G401.6 (cell line): ENCODE results near the gene FAH.
"Not testable (repeated sequence)": the region's sequence is repeated elsewhere in the genome, so short reads cannot be mapped to it uniquely, and the experiment has no call there.

Experiments used
- FAIRE-seq: peaks from 2 replicates; lab custom pipeline; 2012; peaks lifted over from hg19 to GRCh38; lab: Jason Lieb, UNC

FAH gene

DNA sequence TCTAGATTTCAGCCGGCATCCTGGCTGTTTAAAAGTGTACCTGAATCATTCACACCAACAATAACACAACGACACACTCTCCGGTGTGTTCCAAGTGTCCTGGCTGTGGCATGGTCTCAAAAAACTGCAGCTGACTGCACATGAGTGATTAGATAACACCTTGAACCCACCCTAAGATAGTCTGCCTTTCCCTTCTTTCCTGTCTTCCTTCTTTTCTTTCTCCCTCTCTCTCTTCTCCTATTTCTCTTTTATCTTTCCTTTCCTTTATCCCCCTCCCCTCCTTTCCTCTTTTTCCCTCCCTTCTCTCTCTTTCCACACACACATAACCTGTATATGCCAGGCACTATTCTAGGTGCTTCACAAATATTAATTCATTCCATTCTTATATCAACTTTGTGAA is 1.2 kb upstream of the FAH start:
- FAIRE-seq, result no peak

DNA sequence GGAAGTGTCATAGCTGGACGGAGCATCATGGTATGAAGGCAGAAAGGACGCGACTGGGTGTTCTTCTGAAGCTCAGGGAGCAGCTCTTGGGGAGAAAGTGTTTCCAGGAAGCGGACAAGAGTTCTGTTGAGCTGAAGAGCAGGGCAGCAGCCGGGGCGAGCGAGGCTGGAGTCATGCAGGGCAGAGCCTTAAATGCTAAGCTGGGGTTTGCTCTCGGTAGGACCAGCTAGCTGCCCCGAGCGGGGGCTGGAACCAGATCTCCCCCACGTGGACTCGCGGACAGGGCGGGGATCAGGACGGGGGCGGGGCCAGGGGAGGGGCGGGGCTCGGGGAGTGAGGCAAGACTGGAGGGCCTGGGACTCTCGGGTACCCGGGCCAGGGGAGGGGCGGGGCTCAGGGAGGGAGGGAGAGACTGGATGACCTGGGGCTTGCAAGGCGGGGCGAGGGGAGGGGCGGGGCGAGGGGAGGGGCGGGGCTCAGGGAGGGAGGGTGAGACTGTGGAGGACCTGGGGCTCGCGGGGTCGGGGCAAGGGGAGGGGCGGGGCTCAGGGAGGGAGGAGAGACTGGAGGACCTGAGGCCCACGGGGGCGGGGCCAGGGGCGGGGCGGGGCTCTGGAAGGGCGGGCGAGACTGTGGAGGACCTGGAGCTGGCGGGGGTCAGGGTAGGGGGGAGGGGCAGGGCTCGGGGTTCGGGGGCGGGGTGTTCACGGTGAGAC is 461 bp upstream of the FAH start:
- FAIRE-seq, result no peak

DNA sequence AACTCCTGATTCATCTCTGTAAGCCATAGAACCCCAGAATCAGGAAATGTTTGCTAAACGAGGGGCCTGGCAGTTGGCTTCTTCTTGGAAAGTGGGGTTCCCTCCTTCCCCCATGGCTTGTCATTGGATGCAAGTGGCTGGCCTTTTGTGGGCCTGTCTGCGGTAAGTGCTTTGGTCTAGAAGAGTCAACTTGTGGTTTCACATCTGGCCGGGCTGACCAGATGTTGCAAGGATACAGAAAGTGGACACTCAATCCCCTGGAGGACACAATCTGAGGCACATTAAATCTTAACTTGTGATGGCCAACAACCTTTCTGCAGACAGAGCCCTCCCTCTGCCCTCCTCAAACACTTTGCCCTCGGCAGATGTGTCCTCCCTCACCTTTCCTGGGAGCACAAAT is 1.1 kb downstream of the FAH start:
- no peak for FAIRE-seq

DNA sequence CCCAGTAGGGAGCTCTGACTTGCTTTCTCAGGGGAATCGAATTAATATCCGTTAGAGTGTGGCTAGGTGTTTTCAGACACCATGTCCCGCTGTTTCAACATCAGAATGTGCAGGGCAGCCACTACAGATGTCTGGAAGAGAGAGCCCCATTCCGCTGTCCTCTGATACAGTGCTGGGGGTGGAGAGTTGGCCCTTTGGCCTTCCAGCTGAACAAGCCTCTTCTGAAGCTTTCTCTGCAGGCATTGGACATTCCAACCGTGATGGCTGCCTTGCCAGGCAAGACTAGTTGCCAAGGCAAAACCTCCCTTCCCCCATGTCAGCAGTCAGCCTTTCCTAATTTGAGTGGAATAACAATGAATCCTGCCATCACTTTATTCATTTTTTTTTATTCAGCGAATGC is 1.5 kb downstream of the FAH start:
- FAIRE-seq, result no peak

DNA sequence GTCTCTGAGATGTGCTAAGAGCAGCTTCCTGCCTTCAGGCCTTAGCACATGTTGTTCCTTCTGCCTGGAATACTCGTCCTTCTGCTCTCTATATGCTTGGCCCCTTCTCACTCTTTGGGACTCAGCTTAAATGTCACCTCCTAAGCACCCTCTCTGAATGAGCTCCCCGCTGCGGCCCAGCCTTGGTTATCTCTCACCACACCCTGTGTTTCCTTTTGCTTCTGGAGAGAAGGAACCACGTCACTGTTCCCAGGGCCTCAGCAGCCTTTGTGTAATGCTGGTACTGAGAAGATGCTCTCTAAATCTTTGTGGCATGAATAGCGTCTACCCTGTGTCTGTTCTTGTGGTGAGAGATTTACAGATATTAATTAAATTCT is 2.2 kb downstream of the FAH start:
- FAIRE-seq, result no peak

DNA sequence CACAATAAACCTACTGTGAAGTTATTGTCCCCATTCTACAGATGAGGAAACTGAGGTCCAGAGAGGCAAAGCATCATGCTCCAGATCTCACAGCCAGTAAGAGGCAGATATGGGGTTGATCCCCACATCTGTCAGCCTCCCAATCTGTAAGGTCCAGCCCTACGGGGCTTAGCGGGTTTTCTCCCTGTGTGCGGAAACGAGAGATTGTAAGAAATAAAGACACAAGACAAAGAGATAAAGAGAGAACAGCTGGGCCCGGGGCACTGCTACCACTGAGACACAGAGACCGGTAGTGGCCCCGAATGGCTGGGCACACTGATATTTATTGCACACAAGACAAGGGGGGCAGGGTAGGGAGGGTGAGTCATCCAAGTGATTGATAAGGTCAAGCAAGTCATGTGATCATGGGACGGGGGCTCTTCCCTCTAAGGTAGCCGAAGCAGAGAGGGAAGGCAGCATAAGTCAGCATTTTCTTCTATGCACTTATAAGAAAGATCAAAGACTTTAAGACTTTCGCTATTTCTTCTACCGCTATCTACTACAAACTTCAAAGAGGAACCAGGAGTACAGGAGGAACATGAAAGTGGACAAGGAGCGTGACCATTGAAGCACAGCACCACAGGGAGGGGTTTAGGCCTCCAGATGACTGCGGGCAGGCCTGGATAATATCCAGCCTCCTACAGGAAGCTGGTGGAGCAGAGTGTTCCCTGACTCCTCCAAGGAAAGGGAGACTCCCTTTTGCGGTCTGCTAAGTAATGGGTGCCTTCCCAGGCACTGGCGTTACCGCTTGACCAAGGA is 2.8 kb downstream of the FAH start:
- FAIRE-seq, result not testable (repeated sequence)

DNA sequence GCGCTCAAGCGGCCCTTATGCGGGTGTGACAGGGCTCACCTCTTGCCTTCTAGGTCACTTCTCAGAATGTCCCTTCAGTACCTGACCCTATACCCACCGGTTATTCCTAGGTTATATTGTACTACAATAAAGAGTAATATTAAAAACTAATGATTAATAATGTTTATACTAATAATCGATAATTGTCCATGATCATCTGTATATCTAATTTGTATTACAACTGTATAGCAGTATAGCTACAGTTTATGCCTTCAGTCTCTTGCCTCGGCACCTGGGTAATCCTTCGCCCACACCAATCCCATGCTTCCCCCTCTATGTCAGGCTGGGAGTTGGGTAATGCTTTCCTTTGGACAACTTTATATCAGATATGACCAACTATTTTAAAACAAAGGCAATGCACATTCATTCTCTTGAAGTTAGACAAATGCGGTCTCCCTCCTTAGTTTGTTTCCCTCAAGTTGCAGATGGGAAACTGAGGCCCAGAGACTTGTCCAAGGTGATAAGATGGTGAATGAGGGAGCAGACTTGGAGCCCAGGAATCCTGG is 3.4 kb downstream of the FAH start:
- FAIRE-seq, result no peak

DNA sequence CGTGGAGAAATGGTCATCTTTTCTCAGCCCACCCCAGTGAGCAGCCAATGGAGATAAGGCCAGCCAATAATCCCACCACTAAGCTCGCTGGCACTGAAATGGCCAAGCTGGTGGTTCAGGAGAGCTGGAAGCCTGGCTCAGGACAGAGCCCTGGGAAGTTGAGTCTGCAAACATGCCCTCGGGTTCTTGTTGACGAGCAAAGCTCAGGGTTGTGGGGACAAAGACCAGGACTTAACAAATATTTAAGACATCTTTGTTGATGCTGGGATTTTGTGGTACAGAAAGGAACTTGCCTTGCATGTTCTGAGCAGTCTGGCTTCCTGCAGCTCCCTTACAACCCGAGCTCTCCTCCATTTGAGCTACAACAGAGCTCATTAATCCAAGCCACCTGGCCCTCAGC is 4.4 kb downstream of the FAH start:
- FAIRE-seq, result no peak

DNA sequence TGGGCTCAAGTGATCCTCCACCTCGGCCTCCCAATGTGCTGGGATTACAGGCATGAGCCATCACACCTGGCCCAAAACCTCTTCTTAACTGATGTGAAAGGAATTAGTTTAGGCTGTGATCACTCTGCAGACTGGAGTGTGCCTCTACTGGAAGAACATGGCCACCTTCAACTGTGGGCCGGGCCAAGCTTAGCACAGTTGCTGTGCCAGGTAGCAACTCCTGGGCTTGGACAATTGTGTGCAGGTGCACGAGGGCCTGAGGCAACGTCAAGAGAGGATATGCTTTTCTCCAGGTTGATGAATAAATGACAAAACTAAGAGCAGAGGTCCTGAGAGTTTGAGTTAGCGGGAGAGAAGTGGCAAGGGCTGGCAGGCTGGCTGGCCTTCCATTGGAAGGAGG is 6.5 kb downstream of the FAH start:
- FAIRE-seq, result no peak

DNA sequence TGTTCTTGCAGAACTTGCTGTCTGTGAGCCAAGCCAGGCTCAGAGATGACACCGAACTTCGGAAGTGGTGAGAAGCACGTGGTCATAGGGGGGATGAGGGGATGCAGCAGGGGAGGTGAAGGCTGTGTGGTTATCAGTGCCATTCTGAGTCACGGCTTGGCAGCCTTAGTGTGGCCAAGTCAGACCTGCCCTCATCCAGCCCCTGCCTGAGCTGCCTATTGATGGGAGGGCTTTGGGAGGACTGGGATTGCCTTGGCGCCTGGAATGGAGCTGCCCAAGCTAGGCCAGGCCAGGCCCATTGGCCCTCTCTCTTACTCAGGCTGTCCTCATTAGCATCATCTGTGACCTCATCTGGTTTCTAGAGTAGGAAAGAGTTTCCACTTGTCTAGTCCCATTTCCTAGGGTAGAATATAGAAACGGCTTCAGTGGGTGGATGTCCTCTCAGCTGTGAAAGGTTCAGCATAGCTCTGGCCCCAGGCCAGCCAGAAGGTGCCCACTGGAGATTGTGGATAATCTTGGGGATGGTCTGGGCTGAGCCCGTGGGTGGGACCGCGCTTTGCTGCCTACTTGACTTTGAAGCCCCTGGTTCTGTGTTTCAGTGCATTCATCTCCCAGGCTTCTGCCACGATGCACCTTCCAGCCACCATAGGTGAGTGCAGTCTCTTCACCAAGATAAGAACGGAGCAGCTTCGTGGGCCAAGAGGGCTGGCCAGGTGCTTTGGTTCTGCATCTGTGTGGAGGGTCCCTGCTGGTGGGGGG is 7.2 kb downstream of the FAH start:
- no peak for FAIRE-seq

DNA sequence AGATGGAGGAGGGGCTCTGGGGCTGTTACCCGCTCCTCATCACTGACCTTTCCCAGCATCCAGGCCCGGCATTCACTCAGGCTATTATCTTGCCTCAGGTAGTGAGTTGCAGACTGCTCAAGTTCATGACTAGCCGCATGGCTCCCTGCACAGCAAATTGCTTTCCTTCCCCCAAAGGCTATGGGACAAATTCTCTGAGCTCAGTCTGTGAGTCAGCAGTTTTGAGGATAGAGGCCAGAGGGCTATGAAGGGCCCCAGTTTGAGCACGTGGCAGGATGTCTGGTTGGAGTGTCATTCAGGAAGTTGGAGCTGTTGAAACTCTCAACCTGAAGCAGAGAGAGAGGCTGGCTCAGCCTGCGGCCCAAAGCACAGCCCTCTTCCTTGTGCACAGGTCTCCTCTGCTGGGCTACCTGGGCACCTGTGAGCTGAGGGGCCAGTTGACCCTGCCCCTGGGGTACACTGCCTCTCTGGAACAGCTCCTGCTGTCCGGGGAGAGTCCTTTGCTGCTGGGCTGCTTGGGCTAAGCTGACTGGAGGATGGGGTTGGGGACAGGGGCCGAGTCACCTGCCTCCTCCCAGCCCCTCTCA is 7.9 kb downstream of the FAH start:
- no peak for FAIRE-seq

DNA sequence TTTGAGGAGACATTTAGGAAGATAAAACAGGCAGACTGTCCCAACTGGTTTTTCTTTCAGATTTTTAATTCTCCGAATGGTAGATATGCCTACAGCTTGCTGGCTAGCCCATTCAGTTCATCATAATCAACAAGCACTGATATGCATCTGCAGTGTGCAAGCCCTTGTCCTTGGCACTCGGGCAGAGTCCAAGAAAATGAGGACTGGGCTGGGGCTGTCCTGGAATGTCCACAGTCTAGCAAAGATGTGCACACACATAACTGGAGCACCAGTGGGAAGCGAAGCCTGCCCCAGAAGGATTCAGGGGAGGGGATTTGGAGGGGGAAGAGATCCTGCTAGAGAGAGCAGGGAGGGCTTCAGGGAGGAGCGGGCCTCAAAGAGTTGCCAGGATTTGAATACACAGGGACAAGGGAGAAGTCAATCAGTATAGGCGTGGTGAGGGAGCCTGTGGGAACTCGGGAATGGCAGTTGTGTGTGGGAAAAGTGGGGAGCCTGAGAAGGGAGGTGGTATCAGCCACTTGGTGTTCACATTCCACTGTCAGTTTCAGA is 8.7 kb downstream of the FAH start:
- FAIRE-seq, result no peak

DNA sequence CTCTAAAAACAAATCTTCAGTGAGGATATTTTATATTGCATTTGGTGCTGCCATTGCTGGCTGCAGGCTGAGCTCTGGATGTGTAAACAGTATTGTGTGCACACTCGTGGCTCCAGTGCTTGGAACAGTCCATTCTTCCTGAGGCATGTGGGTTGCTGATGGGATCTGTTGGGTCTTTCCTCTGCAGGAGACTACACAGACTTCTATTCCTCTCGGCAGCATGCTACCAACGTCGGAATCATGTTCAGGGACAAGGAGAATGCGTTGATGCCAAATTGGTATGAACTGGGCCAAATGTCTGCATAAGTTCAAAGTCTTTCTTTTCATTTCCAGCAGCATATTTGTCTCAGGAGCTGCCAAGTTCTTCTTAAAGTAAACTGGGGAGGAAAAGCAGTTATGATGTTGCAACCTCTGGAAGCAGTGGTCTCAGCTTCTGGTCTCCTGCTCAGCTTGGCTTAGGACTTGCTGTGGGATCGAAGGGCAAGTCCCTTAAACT is 9.3 kb downstream of the FAH start:
- no peak for FAIRE-seq

DNA sequence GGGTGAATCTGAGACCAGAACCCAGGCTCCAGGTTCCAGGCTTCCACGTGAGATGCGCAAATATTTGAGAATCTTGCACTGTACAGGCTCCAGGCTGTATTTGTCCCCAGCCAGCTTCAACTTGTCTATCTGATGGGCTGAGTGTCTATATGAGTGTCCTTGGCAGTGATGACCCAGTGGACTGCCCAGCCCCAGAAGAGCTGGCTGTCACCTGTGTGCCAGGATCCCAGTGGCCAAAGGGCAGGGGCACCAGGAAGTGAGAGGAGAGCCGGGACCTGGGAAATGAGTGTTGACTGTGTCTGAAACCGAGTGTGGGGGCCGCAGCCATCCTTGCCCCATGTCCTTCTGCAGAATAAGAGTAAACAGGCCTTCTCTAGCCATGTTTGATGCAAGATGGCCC is 10.4 kb downstream of the FAH start:
- no peak for FAIRE-seq

DNA sequence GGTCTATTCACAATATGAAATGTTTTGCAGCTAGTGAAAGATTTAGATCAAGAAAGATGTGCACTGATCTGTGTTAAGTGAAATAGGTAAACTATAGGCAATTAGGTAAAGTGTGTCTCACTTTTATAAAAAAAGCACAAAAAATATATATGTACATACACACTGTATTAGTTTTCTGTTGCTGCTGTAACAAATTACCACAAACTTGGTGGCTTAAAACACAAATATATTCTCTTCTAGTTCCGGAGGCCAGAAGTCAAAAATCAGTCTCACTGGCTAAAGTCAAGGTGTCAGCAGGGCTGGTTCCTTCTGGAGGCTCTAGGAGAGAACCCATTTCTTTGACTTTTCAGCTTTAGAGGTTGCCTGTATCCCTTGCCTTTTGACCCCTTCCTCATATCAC is 11.1 kb downstream of the FAH start:
- no peak for FAIRE-seq

DNA sequence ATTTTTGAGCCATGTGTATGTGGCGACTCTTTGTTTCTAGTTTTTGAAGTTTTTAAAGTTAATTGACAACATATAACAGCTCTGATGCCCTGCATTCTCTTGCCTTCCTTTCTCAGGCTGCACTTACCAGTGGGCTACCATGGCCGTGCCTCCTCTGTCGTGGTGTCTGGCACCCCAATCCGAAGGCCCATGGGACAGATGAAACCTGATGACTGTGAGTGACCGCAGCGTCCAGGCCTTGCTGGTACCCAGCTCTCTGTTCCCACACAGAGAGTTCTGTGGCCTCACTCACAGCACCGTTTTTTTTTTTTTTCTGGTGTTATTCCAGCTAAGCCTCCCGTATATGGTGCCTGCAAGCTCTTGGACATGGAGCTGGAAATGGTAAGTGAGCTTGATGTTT is 15.1 kb downstream of the FAH start:
- FAIRE-seq, result no peak

DNA sequence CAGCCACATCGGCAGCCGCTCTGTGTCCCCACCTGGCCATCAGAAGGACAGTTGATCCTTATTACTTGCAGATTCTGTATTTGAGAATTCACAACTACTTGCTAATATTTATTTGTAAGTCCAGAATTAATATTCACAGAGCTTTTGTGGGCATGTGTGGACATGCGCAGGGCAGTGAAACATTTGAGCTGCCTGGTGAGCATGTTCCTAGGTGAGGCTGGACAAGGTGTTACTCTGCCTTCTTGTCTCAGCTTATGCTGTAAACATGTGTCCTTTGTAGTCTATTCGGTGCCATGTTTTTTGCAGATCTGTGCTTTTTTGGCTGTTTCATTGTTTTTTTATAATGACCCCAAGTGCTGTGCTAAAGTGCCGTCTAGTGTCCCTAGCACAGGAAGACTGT is 15.6 kb downstream of the FAH start:
- no peak for FAIRE-seq

DNA sequence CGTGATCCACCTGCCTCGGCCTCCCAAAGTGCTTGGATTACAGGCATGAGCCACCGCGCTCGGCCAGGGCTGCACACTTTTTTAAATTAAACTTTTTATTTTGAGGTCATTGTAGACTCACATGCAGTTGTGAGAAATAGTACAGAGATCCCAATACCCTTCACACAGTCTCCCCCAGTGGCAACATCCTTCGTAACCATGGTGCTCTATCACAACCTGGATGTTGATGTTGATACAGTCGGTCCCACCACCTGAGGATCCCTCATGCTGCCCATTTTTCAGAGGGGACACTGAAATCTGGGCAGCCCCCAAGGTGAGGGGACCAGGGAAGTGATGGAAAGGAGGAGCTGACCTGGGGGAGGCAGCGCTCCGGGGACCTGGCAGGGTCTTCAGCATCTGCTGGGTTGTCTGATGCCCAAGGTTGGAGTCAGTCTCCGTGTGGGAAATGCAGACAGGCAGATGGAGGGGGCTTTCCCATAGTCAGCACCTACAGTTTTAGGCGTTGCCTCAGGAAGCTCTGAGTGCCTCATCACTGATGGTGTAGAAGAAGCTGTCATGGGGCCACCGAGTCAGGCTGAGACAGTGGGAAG is 17.1 kb downstream of the FAH start:
- FAIRE-seq, result no peak

DNA sequence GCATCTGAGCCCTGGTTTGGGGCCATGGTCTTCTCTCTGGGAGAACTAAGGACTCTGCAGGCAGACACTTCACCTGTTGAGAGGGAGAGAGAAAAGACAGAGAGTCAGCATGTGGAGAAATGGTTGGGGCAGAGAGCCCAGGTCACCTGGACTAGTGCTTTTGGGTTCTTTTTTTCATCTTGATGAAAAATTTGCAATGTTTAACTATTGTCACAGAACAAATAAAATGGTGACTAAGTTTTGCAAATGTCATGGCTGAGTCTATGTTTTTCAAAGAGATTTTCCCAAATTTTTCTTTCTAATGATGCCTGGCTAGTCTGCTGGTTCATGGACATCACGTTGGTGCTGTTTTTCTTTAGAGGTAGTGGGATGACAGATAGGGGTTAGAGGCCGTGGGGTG is 17.8 kb downstream of the FAH start:
- FAIRE-seq, result no peak

DNA sequence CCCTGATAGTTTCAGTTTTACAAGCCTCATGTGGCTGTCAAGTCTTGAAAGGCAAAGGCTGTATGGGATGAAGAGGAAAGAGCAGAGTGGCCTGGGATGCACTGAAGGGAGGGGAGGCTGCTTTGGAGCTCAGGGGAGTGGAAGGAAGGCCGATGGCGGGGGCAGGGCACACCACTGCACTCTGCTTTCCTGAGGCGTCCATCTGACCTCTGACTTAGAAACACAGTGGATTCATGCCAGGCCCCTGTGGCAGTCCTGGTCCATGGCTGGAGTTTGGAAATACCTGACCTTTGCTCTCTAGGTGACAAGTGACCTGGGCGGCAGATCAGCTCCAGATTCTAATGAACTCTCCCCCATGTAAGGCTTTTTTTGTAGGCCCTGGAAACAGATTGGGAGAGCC is 19.0 kb downstream of the FAH start:
- no peak for FAIRE-seq

DNA sequence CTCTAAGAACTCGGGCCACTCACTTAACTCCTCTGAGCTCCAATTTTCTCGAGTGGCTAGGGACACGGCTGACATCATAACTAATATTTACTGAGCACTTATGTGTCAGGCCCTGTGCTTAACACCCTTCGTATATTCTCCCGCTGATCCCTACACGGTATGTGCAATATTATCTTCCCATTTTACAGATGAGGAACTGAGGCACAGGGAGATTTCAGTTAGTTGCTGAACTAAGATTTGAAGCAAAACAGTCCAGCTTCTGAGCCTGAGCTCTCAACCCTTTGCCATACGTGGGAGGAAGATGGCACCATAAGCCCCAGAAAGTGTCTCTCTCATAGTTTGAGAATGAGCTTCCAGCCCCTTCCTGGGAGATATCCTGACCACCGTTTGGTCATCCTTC is 19.6 kb downstream of the FAH start:
- FAIRE-seq, result no peak
